Measurements from ENCODE around the gene PPP1R14D.

PPP1R14D gene
- total RNA-seq: 0 reads per million in 3 donors

- H3K4me1 ChIP-seq (ENCODE audit: control insufficient read depth, insufficient read depth, low read length, poor library complexity, severe bottlenecking): no peaks in the 10 kb centered on the region
- H3K27me3 ChIP-seq (replicated peaks; ENCODE audit: control insufficient read depth, insufficient read depth, low read length, poor library complexity, severe bottlenecking): no peaks in the 10 kb centered on the region
- no peak within 1 kb of the TSS for H3K27ac ChIP-seq (ENCODE audit: insufficient read depth, low read length, poor library complexity, severe bottlenecking)
- DNase-seq: no peak
- H3K4me3 ChIP-seq (ENCODE audit: insufficient read depth, low read depth, low read length, poor library complexity, severe bottlenecking): no peak within 1 kb of the TSS
- H3K9me3 ChIP-seq (ENCODE audit: control insufficient read depth, low read length): no peaks in the 10 kb centered on the region
- no peaks in the 10 kb centered on the region for H3K36me3 ChIP-seq (ENCODE audit: control insufficient read depth, insufficient read depth, low read length)
These were observed at the start of gene PPP1R14D for GRCh38 chr15:40828447-40829036. Gene PPP1R14D, minus strand, starts transcription at chr15:40828708. Its CDS starts 67 bp downstream, at chr15:40828641.

- no peaks in the 10 kb centered on the region for H3K36me3 ChIP-seq (ENCODE audit: control insufficient read depth, insufficient read depth, low read length)
- DNase-seq: no peak
- H3K27ac ChIP-seq (ENCODE audit: insufficient read depth, low read length, poor library complexity, severe bottlenecking): no peak overlapping the region
- no peak overlapping the region for H3K4me3 ChIP-seq (ENCODE audit: insufficient read depth, low read depth, low read length, poor library complexity, severe bottlenecking)
- no peaks in the 10 kb centered on the region for H3K9me3 ChIP-seq (ENCODE audit: control insufficient read depth, low read length)
- H3K27me3 ChIP-seq (replicated peaks; ENCODE audit: control insufficient read depth, insufficient read depth, low read length, poor library complexity, severe bottlenecking): no peaks in the 10 kb centered on the region
- H3K4me1 ChIP-seq (ENCODE audit: control insufficient read depth, insufficient read depth, low read length, poor library complexity, severe bottlenecking): peaks cover 4% of the 10 kb centered on the region
These were observed 49.2 kb upstream of the PPP1R14D start for GRCh38 chr15:40877694-40878093.

DNA sequence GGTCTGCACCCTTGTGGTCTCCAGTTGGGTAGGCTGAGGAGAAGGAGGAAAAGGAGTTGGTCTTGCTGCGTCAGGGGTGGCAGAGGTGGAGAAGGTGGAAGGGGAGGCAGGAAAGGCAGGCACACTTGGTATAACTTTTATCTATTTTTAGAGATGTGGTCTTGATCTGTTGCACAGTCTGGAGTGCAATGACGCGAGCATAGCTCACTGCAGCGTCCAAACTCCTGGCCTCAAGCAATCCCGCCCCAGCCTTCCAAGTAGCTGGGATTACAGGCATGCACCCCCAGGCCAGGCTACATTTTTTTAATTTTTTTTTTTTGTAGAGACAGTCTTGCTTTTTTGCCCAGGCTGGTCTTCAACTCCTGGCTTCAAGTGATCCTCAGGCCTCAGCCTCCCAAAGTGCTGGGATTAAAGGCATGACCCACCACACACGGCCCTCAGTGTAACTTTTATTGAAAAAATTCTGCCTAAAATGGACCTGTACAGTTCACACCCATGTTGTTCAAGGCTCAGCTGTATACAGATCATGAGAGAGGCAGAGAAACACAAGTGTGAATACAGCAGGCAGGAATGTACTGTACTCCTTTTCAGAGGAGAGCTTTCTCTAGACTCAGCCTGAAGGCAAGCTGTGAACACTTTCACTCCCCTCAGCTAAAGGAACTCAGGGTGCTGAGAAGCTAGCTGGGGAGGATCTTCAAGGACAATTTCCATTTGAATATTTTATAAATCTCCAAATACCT lies 47.7 kb upstream of the PPP1R14D start:
- Histone ChIP-seq H3K4me1 (ENCODE audit: control insufficient read depth, insufficient read depth, low read length, poor library complexity, severe bottlenecking) (peaks cover 4% of the 10 kb centered on the region), H3K27me3 (replicated peaks; ENCODE audit: control insufficient read depth, insufficient read depth, low read length, poor library complexity, severe bottlenecking) (no peaks in the 10 kb centered on the region), H3K9me3 (ENCODE audit: control insufficient read depth, low read length) (no peaks in the 10 kb centered on the region), H3K4me3 (ENCODE audit: insufficient read depth, low read depth, low read length, poor library complexity, severe bottlenecking) (no peak overlapping the region), H3K27ac (ENCODE audit: insufficient read depth, low read length, poor library complexity, severe bottlenecking) (no peak overlapping the region), H3K36me3 (ENCODE audit: control insufficient read depth, insufficient read depth, low read length) (no peaks in the 10 kb centered on the region)
- DNase-seq: no peak

- no peaks in the 10 kb centered on the region for H3K36me3 ChIP-seq (ENCODE audit: control insufficient read depth, insufficient read depth, low read length)
- H3K9me3 ChIP-seq (ENCODE audit: control insufficient read depth, low read length): no peaks in the 10 kb centered on the region
- no peak within 1 kb of the TSS for H3K27ac ChIP-seq (ENCODE audit: insufficient read depth, low read length, poor library complexity, severe bottlenecking)
- H3K27me3 ChIP-seq (replicated peaks; ENCODE audit: control insufficient read depth, insufficient read depth, low read length, poor library complexity, severe bottlenecking): no peaks in the 10 kb centered on the region
- H3K4me3 ChIP-seq (ENCODE audit: insufficient read depth, low read depth, low read length, poor library complexity, severe bottlenecking): peak within 1 kb of the TSS; percentile 57
- H3K4me1 ChIP-seq (ENCODE audit: control insufficient read depth, insufficient read depth, low read length, poor library complexity, severe bottlenecking): peaks cover 4% of the 10 kb centered on the region
- peak; percentile 29 to 46 (median 38) for DNase-seq
These were observed 45.4 kb upstream of the PPP1R14D start, which contains the start of gene RHOV for GRCh38 chr15:40873694-40874561. Gene RHOV, minus strand, starts transcription at chr15:40874234. Its CDS starts 95 bp downstream, at chr15:40874139.

- no peak overlapping the region for H3K27ac ChIP-seq (ENCODE audit: insufficient read depth, low read length, poor library complexity, severe bottlenecking)
- H3K27me3 ChIP-seq (replicated peaks; ENCODE audit: control insufficient read depth, insufficient read depth, low read length, poor library complexity, severe bottlenecking): no peaks in the 10 kb centered on the region
- H3K9me3 ChIP-seq (ENCODE audit: control insufficient read depth, low read length): no peaks in the 10 kb centered on the region
- H3K4me3 ChIP-seq (ENCODE audit: insufficient read depth, low read depth, low read length, poor library complexity, severe bottlenecking): peak overlapping the region; percentile 57
- no peak for DNase-seq
- no peaks in the 10 kb centered on the region for H3K36me3 ChIP-seq (ENCODE audit: control insufficient read depth, insufficient read depth, low read length)
- peaks cover 4% of the 10 kb centered on the region for H3K4me1 ChIP-seq (ENCODE audit: control insufficient read depth, insufficient read depth, low read length, poor library complexity, severe bottlenecking)
These were observed 44.5 kb upstream of the PPP1R14D start for GRCh38 chr15:40872791-40873693.

DNA sequence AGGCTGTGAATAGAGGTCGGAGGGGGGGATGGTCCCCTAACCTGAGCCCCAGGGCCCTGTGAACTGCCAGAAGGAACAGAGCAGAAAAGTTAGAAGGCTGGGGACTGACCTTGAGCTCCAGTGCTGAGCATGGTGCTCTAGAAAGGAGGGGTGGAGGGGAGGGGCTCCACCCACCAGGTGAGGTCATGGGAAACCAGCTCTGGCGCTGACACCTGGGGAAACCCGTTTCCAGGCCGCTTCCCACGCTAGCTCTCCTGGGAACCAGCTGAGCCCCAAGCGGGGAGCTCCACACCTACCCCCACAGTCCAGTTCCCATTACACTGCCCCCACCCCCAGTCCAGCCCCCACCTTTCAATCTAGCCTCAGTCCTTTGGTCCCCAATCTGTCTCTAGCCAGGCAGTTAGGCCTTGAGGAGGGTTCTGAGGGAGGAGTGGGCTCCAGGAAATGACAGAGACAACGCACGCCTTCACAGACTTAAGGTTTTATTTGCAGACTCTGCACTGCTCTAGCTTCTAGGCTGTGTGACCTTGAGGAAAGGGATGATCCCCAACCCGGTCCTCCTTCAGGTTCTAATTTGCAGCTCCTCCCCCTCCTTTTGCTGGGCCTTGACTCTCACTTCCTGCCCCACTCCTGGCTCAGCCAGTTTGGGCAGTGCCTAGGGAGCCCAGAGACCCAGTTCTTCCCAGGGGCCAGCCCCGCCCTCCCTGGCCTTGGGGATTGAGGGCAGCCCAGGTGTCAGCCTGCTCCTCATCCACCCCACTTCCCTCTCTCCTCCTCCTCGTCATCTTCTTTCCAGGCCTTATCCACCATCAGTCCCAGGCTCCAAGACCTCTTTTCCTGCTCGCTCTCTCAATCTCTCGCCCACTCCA lies 43.5 kb upstream of the PPP1R14D start:
- Histone ChIP-seq H3K4me1 (ENCODE audit: control insufficient read depth, insufficient read depth, low read length, poor library complexity, severe bottlenecking) (peaks cover 4% of the 10 kb centered on the region), H3K27ac (ENCODE audit: insufficient read depth, low read length, poor library complexity, severe bottlenecking) (no peak overlapping the region), H3K36me3 (ENCODE audit: control insufficient read depth, insufficient read depth, low read length) (no peaks in the 10 kb centered on the region), H3K27me3 (replicated peaks; ENCODE audit: control insufficient read depth, insufficient read depth, low read length, poor library complexity, severe bottlenecking) (no peaks in the 10 kb centered on the region), H3K4me3 (ENCODE audit: insufficient read depth, low read depth, low read length, poor library complexity, severe bottlenecking) (no peak overlapping the region), H3K9me3 (ENCODE audit: control insufficient read depth, low read length) (no peaks in the 10 kb centered on the region)
- DNase-seq: no peak

- Histone ChIP-seq H3K36me3 (ENCODE audit: control insufficient read depth, insufficient read depth, low read length) (no peaks in the 10 kb centered on the region), H3K4me1 (ENCODE audit: control insufficient read depth, insufficient read depth, low read length, poor library complexity, severe bottlenecking) (peaks cover 4% of the 10 kb centered on the region), H3K27ac (ENCODE audit: insufficient read depth, low read length, poor library complexity, severe bottlenecking) (no peak overlapping the region), H3K4me3 (ENCODE audit: insufficient read depth, low read depth, low read length, poor library complexity, severe bottlenecking) (no peak overlapping the region), H3K9me3 (ENCODE audit: control insufficient read depth, low read length) (no peaks in the 10 kb centered on the region), H3K27me3 (replicated peaks; ENCODE audit: control insufficient read depth, insufficient read depth, low read length, poor library complexity, severe bottlenecking) (no peaks in the 10 kb centered on the region)
- DNase-seq: no peak
These were observed 42.2 kb upstream of the PPP1R14D start for GRCh38 chr15:40870716-40871115.

- Histone ChIP-seq H3K4me3 (ENCODE audit: insufficient read depth, low read depth, low read length, poor library complexity, severe bottlenecking) (no peak overlapping the region), H3K9me3 (ENCODE audit: control insufficient read depth, low read length) (no peaks in the 10 kb centered on the region), H3K4me1 (ENCODE audit: control insufficient read depth, insufficient read depth, low read length, poor library complexity, severe bottlenecking) (peaks cover 4% of the 10 kb centered on the region), H3K27ac (ENCODE audit: insufficient read depth, low read length, poor library complexity, severe bottlenecking) (no peak overlapping the region), H3K27me3 (replicated peaks; ENCODE audit: control insufficient read depth, insufficient read depth, low read length, poor library complexity, severe bottlenecking) (no peaks in the 10 kb centered on the region), H3K36me3 (ENCODE audit: control insufficient read depth, insufficient read depth, low read length) (no peaks in the 10 kb centered on the region)
- DNase-seq: no peak
These were observed 41.2 kb upstream of the PPP1R14D start for GRCh38 chr15:40869686-40870085.

DNA sequence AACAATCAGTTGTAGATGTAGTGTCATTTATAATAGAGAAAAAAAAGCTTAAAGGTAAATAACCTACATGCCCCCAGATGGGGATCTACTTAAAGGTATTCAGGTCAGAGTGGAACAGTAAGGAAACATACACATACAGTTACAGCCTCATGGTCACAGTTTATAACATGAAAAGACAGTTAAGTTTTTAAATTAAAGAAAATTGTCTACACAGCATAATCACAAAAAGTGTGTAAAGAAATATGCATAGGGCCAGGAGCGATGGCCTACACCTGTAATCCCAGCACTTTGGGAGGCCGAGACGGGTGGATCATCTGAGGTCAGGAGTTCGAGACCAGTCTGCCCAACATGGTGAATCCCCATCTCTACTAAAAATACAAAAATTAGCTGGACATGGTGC lies 38.7 kb upstream of the PPP1R14D start:
- no peaks in the 10 kb centered on the region for H3K36me3 ChIP-seq (ENCODE audit: control insufficient read depth, insufficient read depth, low read length)
- DNase-seq: no peak
- no peak overlapping the region for H3K27ac ChIP-seq (ENCODE audit: insufficient read depth, low read length, poor library complexity, severe bottlenecking)
- no peaks in the 10 kb centered on the region for H3K9me3 ChIP-seq (ENCODE audit: control insufficient read depth, low read length)
- H3K4me3 ChIP-seq (ENCODE audit: insufficient read depth, low read depth, low read length, poor library complexity, severe bottlenecking): no peak overlapping the region
- no peaks in the 10 kb centered on the region for H3K4me1 ChIP-seq (ENCODE audit: control insufficient read depth, insufficient read depth, low read length, poor library complexity, severe bottlenecking)
- H3K27me3 ChIP-seq (replicated peaks; ENCODE audit: control insufficient read depth, insufficient read depth, low read length, poor library complexity, severe bottlenecking): no peaks in the 10 kb centered on the region

Data from effector memory CD4-positive, alpha-beta T cell (primary cell).